WTC11 (cell line): Measurements from ENCODE around the gene ATP6V1G2. TPM values are rescaled to one million over a fixed set of nuclear protein-coding genes. Genes with fewer than 3 reads are reported as not detected.

Experiments
- ATAC-seq: fragments of 200-7000 bp; cut with Tn5 transposase; 2 replicates; pipeline ENCODE4 v1.10.0; 2021; ENCODE audit warnings: mild to moderate bottlenecking, moderate library complexity
- CTCF ChIA-PET: fragments of 300-600 bp; sonication (Branson Sonifier 250); formaldehyde crosslinking; loops from one replicate; lab custom pipeline; 2021; ENCODE audit warnings: antibody characterized with exemption; lab: Charles Lee
- POLR2A ChIA-PET: fragments of 350-600 bp; sonication (Branson Sonifier 250); formaldehyde crosslinking; loops from one replicate; lab custom pipeline; 2021; ENCODE audit warnings: antibody characterized with exemption; lab: Charles Lee
- DNase-seq: peaks from one replicate; pipeline ENCODE4 v3.0.0; 2021; ENCODE audit warnings: low spot score
- H3K27ac Mint-ChIP-seq: 2 replicates; pipeline ENCODE4 v1.8.0; 2021; ENCODE audit warnings: mixed read lengths
- H3K27me3 Mint-ChIP-seq: 2 replicates; pipeline ENCODE4 v1.8.0; 2021; ENCODE audit warnings: low read depth, mild to moderate bottlenecking, moderate library complexity, mixed read lengths
- H3K36me3 Mint-ChIP-seq: 2 replicates; pipeline ENCODE4 v1.8.0; 2021; ENCODE audit warnings: mixed read lengths
- H3K4me1 Mint-ChIP-seq: 2 replicates; pipeline ENCODE4 v1.8.0; 2022; ENCODE audit warnings: mixed read lengths
- H3K4me3 Mint-ChIP-seq: 2 replicates; pipeline ENCODE4 v1.8.0; 2021; ENCODE audit warnings: mild to moderate bottlenecking, moderate library complexity, mixed read lengths
- H3K9me3 Mint-ChIP-seq: 2 replicates; pipeline ENCODE4 v1.8.0; 2021; ENCODE audit warnings: mixed read lengths
- AR ChIP-seq: fragments of 250-450 bp; sonication (Bioruptor Pico); IDR thresholded peaks from 2 replicates; pipeline ENCODE4 v1.9.0; 2021; ENCODE audit warnings: mild to moderate bottlenecking
- ATF2 ChIP-seq: sonication (generic); formaldehyde crosslinking; IDR thresholded peaks from 2 replicates; pipeline ENCODE4 v1.8.1; 2022; ENCODE audit warnings: low read depth, missing genetic modification reagents, borderline replicate concordance
- CREB1 ChIP-seq: sonication (generic); formaldehyde crosslinking; IDR thresholded peaks from 2 replicates; pipeline ENCODE4 v1.8.0; 2023; ENCODE audit warnings: mild to moderate bottlenecking, missing genetic modification reagents
- E2F5 ChIP-seq: sonication (generic); formaldehyde crosslinking; IDR thresholded peaks from 2 replicates; pipeline ENCODE4 v1.8.1; 2022; ENCODE audit warnings: mild to moderate bottlenecking, moderate library complexity, missing genetic modification reagents
- ETV6 ChIP-seq: sonication (generic); formaldehyde crosslinking; IDR thresholded peaks from 2 replicates; pipeline ENCODE4 v1.8.1; 2022; ENCODE audit warnings: mild to moderate bottlenecking, missing genetic modification reagents
- FOXK1 ChIP-seq: sonication (generic); formaldehyde crosslinking; IDR thresholded peaks from 2 replicates; pipeline ENCODE4 v1.8.0; 2022; ENCODE audit warnings: mild to moderate bottlenecking, moderate library complexity, missing genetic modification reagents
- FOXP4 ChIP-seq: sonication (generic); formaldehyde crosslinking; IDR thresholded peaks from 2 replicates; pipeline ENCODE4 v1.8.0; 2022; ENCODE audit warnings: mild to moderate bottlenecking, missing genetic modification reagents
- GTF2I ChIP-seq: fragments of 250-450 bp; sonication (Bioruptor Pico); conservative IDR thresholded peaks from 2 replicates; pipeline ENCODE4 v1.4.0; 2021; ENCODE audit warnings: mild to moderate bottlenecking
- HMGA2 ChIP-seq: fragments of 250-450 bp; sonication (Bioruptor Pico); IDR thresholded peaks from 2 replicates; pipeline ENCODE4 v1.4.0; 2021; ENCODE audit warnings: mild to moderate bottlenecking, moderate library complexity
- HMGXB4 ChIP-seq: sonication (generic); formaldehyde crosslinking; IDR thresholded peaks from 2 replicates; pipeline ENCODE4 v1.8.1; 2023; ENCODE audit warnings: mild to moderate bottlenecking, moderate library complexity, missing genetic modification reagents
- NFATC4 ChIP-seq: fragments of 250-450 bp; sonication (Bioruptor Pico); IDR thresholded peaks from 2 replicates; pipeline ENCODE4 v1.9.0; 2021; ENCODE audit warnings: mild to moderate bottlenecking
- PRRX2 ChIP-seq: fragments of 250-450 bp; sonication (Bioruptor Pico); IDR thresholded peaks from 2 replicates; pipeline ENCODE4 v1.8.0; 2021; ENCODE audit warnings: mild to moderate bottlenecking
- RORB ChIP-seq: fragments of 250-450 bp; sonication (Bioruptor Pico); IDR thresholded peaks from 2 replicates; pipeline ENCODE4 v1.9.0; 2021; ENCODE audit warnings: mild to moderate bottlenecking
- USF1 ChIP-seq: sonication (generic); formaldehyde crosslinking; IDR thresholded peaks from 2 replicates; pipeline ENCODE4 v1.8.0; 2022; ENCODE audit warnings: mild to moderate bottlenecking, missing genetic modification reagents
- ZMAT4 ChIP-seq: fragments of 250-450 bp; sonication (Bioruptor Pico); IDR thresholded peaks from 2 replicates; pipeline ENCODE4 v1.9.0; 2021; ENCODE audit warnings: mild to moderate bottlenecking
- ZNF121 ChIP-seq: sonication (generic); formaldehyde crosslinking; IDR thresholded peaks from 2 replicates; pipeline ENCODE4 v1.8.0; 2023; ENCODE audit warnings: missing genetic modification reagents
- ZNF138 ChIP-seq: sonication (generic); formaldehyde crosslinking; conservative IDR thresholded peaks from 2 replicates; pipeline ENCODE4 v1.8.1; 2022; ENCODE audit warnings: mild to moderate bottlenecking, moderate library complexity, missing genetic modification reagents
- ZNF281 ChIP-seq: sonication (generic); formaldehyde crosslinking; IDR thresholded peaks from 2 replicates; pipeline ENCODE4 v1.8.0; 2023; ENCODE audit warnings: mild to moderate bottlenecking, missing genetic modification reagents
- ZNF317 ChIP-seq: sonication (generic); formaldehyde crosslinking; IDR thresholded peaks from 2 replicates; pipeline ENCODE4 v1.8.1; 2023; ENCODE audit warnings: low read depth, mild to moderate bottlenecking, moderate library complexity, missing genetic modification reagents, borderline replicate concordance
- ZNF416 ChIP-seq: fragments of 250-450 bp; sonication (Bioruptor Pico); IDR thresholded peaks from 2 replicates; pipeline ENCODE4 v1.9.0; 2021; ENCODE audit warnings: mild to moderate bottlenecking, inconsistent platforms
- ZNF425 ChIP-seq: fragments of 250-450 bp; sonication (Bioruptor Pico); conservative IDR thresholded peaks from 2 replicates; pipeline ENCODE4 v1.9.0; 2021; ENCODE audit warnings: mild to moderate bottlenecking
- total RNA-seq: library from RNA; stranded (reverse); gene quantifications from 3 replicates; pipeline ENCODE4 v1.2.3, GENCODE V29; 2021

The ATP6V1G2 gene
- total RNA-seq, 1 experiment from 2014 or later: 4.0 TPM

GRCh38 chr6:31580807-31581433, 34.5 kb upstream of the ATP6V1G2 start (continued):
- TF ChIP-seq GTF2I (CRISPR knock-in tag) (no peak), E2F5 (peak; percentile 37; the same call in 1 of the 2 replicates), AR (no peak), ZNF121 (CRISPR knock-in tag) (no peak), ETV6 (CRISPR knock-in tag) (peak; percentile 65; the same call in 1 of the 2 replicates), HMGXB4 (CRISPR knock-in tag) (peak; percentile 100), CREB1 (CRISPR knock-in tag) (0 out of 2 replicates have a peak, but pooled peaks have one; percentile 38), RORB (CRISPR knock-in tag) (no peak), FOXK1 (CRISPR knock-in tag) (0 out of 2 replicates have a peak, but pooled peaks have one; percentile 41), FOXP4 (CRISPR knock-in tag) (0 out of 2 replicates have a peak, but pooled peaks have one; percentile 24), USF1 (CRISPR knock-in tag) (peak; percentile 10; the same call in 1 of the 2 replicates), PRRX2 (CRISPR knock-in tag) (0 out of 2 replicates have a peak, but pooled peaks have one; percentile 43)

GRCh38 chr6:31580438-31580740, 34.0 kb upstream of the ATP6V1G2 start:
- CTCF ChIA-PET: interaction anchor here (0.6 to 15.1 kb wide), 26 partner anchors 9 to 282 kb away, joined by 3 to 293 read pairs (median 4); partner anchors contain the start of genes ATP6V1G2, C6orf47, DDX39B and MICB
- no peak for ATAC-seq
- Mint-ChIP-seq H3K27me3 (peaks cover 53% of the 10 kb centered on the region), H3K4me3 (peak overlapping the region; percentile 92), H3K4me1 (peaks cover 35% of the 10 kb centered on the region), H3K36me3 (no peaks in the 10 kb centered on the region), H3K27ac (no peak overlapping the region), H3K9me3 (no peaks in the 10 kb centered on the region)
- POLR2A ChIA-PET: interaction anchor here (0.6 to 1.5 kb wide), 4 partner anchors 23 to 39 kb away, joined by 3 to 5 read pairs (median 4); partner anchors contain the start of genes ATP6V1G2, DDX39B and NFKBIL1
- no peak for DNase-seq
- TF ChIP-seq ZNF425 (CRISPR knock-in tag) (no peak), ATF2 (CRISPR knock-in tag) (no peak), ZMAT4 (no peak), ZNF138 (no peak), ZNF416 (CRISPR knock-in tag) (no peak), HMGA2 (no peak), NFATC4 (CRISPR knock-in tag) (no peak), ZNF281 (CRISPR knock-in tag) (no peak), ZNF317 (no peak)
